ENCODE data around the gene LUC7L3.

The LUC7L3 gene

GRCh38 chr17:50685691-50686493 is 33.5 kb upstream of the LUC7L3 start:
- no peak for DNase-seq (ENCODE audit: low read depth in 2 of 2)

- no peak for DNase-seq (ENCODE audit: low read depth in 2 of 2)
Measured at GRCh38 chr17:50686494-50687199, 32.8 kb upstream of the LUC7L3 start.

GRCh38 chr17:50687200-50688066 is 32.0 kb upstream of the LUC7L3 start:
- no peak for DNase-seq (ENCODE audit: low read depth in 2 of 2)

- DNase-seq (ENCODE audit: low read depth in 2 of 2) = no peak
Measured at GRCh38 chr17:50688245-50688644, 31.2 kb upstream of the LUC7L3 start.

- no peak for DNase-seq (ENCODE audit: low read depth in 2 of 2)
Measured at GRCh38 chr17:50689251-50689650, 30.2 kb upstream of the LUC7L3 start.

- DNase-seq (ENCODE audit: low read depth in 2 of 2) = no peak
Measured at GRCh38 chr17:50689956-50690886, 29.2 kb upstream of the LUC7L3 start.

GRCh38 chr17:50690887-50691549 is 28.4 kb upstream of the LUC7L3 start:
- no peak for DNase-seq (ENCODE audit: low read depth in 2 of 2)

GRCh38 chr17:50691550-50692447 is 27.6 kb upstream of the LUC7L3 start:
- no peak for DNase-seq (ENCODE audit: low read depth in 2 of 2)

GRCh38 chr17:50692448-50693035 is 26.9 kb upstream of the LUC7L3 start:
- no peak for DNase-seq (ENCODE audit: low read depth in 2 of 2)

GRCh38 chr17:50693036-50693682 is 26.2 kb upstream of the LUC7L3 start:
- DNase-seq (ENCODE audit: low read depth in 2 of 2) = no peak

GRCh38 chr17:50696365-50696879 is 23.0 kb upstream of the LUC7L3 start:
- no peak for DNase-seq (ENCODE audit: low read depth in 2 of 2)

GRCh38 chr17:50697062-50697461 is 22.3 kb upstream of the LUC7L3 start:
- no peak for DNase-seq (ENCODE audit: low read depth in 2 of 2)

GRCh38 chr17:50697663-50698272 is 21.6 kb upstream of the LUC7L3 start:
- DNase-seq (ENCODE audit: low read depth in 2 of 2) = no peak

- no peak for DNase-seq (ENCODE audit: low read depth in 2 of 2)
Measured at GRCh38 chr17:50699410-50699809, 20.0 kb upstream of the LUC7L3 start.

GRCh38 chr17:50703162-50703561 is 16.2 kb upstream of the LUC7L3 start:
- DNase-seq (ENCODE audit: low read depth in 2 of 2) = no peak

GRCh38 chr17:50707289-50708049 is 11.9 kb upstream of the LUC7L3 start, which contains the start of gene ANKRD40:
Gene ANKRD40 (minus strand): TSS chr17:50707914. CDS start chr17:50707654, 260 bp downstream.
- peak; percentile 78 to 86 for DNase-seq (ENCODE audit: low read depth in 2 of 2)
